Epithelial cell of proximal tubule (primary cell): ENCODE results near the gene C6orf52. TPM values are rescaled to one million over a fixed set of nuclear protein-coding genes. Genes with fewer than 3 reads are reported as not detected.
A peak's percentile ranks its signal among the peaks of the same experiment; 100 is the strongest.

Experiments
- DNase-seq: peaks from one replicate; pipeline ENCODE4 v3.0.0-alpha.2; 2011; ENCODE audit warnings: low read depth
- H3K4me3 ChIP-seq: 2 replicates; pipeline ENCODE4 v1.5.1; 2011; ENCODE audit warnings: low read depth, mild to moderate bottlenecking, low read length
- CTCF ChIP-seq: conservative IDR thresholded peaks from 2 replicates; pipeline ENCODE4 v1.5.1; 2012; ENCODE audit warnings: low read depth, mild to moderate bottlenecking, low read length
- total RNA-seq: library from RNA; depleted of rRNA; stranded (reverse); fragments of >200 nt; gene quantifications from 2 replicates; pipeline ENCODE4 v1.2.3, GENCODE V29; 2015

C6orf52 gene
- total RNA-seq, 1 donor from 2014 or later = 2.5 TPM

DNA sequence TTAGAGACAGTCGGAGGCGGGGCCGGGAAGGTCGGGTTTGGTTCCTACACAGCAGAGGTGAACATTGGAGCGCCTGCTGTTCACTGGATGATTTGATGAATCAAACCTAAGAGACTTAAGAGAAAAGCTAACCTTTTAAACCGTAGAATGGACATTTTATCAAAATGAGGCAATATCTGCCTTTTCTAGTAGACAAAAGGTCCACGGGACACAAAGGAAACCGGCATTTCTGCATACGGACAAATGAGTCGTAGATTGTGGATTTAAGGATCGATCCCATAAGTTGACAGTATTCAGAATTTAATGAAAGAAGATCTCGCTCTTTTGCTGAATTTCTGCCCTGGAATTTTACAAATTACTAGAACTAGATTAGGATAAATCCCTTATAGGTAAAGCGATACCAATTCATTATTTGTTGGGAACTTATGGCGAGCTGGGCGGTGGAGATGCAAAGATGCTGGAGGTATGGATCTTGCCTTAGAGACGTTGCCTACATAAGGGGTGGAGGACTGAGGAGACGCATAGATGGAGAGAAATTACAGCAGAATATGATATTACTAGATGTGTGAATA is 756 bp upstream of the C6orf52 start:
- DNase-seq = no peak
- H3K4me3 ChIP-seq = peak overlapping the region; percentile 90
- no peak for TF ChIP-seq CTCF

DNA sequence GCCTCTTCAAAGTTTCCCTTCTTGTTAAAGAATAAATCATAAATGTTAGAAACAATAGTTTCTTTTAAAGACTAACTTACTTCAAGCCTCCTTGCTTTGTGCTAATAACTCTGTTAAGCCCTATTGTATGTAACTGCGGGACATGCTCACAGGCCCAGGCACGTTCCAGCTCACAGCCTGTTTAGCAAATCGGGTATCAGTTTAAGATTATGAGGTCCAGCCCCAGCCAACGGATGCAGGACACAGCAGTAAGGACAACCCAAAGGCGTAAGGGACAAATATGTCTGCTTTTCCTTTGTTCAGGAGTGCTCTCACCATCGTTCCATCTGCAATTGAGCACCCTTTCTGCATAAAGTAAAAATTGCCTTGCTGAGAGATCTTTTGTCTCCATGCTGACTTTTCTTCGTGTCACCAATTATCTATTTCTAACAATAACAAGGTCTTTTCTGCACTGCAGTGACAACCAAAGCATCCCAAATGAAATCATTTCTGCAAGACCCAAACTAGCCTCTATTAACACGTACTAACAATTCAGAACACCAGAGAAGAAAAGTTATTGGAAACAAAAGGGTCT is 1.4 kb downstream of the C6orf52 start:
- peak overlapping the region; percentile 90 for H3K4me3 ChIP-seq
- no peak for TF ChIP-seq CTCF
- no peak for DNase-seq

GRCh38 chr6:10690651-10691445 is 3.6 kb downstream of the C6orf52 start:
- DNase-seq = no peak
- no peak overlapping the region for H3K4me3 ChIP-seq
- TF ChIP-seq CTCF = no peak

DNA sequence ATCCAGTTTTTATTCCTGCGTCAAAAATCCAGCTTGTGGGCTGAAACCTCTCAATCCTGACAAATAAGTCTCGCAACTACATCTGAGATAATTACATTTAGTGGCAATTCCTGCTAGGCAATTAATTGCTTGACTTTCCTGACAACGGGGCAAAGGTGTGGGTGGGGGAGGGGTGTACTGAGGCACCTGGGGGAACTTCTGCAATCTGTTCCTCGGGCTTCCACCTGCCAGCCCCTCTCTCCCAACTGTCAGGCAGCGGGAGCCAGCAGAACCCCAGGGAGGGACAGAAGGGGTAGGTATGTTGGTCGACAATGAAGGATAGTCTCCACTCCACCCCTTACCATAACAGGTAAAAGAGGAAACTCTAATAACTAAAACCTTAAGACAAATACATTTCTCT is 6.8 kb downstream of the C6orf52 start:
- DNase-seq = no peak
- no peak for TF ChIP-seq CTCF
- no peak overlapping the region for H3K4me3 ChIP-seq

DNA sequence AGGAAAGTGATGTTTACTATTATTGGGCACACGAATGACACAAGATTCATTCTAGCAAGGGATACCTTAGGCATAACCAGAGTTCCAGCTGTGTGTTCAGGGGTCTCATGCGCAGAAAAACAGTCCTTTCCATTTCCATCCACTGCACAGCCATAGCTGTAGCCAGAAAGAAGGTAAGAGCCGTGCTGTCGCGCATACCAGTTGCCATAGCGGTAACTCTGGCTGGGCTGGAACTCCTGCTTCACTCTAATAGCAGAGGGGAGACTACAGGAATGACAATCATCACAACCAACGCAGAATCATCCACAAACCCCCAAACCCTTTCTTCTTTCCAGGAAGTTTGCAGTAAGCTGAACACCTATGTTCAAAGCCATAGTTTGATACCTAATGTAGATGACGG is 7.5 kb downstream of the C6orf52 start:
- DNase-seq = no peak
- no peak overlapping the region for H3K4me3 ChIP-seq
- TF ChIP-seq CTCF = no peak

DNA sequence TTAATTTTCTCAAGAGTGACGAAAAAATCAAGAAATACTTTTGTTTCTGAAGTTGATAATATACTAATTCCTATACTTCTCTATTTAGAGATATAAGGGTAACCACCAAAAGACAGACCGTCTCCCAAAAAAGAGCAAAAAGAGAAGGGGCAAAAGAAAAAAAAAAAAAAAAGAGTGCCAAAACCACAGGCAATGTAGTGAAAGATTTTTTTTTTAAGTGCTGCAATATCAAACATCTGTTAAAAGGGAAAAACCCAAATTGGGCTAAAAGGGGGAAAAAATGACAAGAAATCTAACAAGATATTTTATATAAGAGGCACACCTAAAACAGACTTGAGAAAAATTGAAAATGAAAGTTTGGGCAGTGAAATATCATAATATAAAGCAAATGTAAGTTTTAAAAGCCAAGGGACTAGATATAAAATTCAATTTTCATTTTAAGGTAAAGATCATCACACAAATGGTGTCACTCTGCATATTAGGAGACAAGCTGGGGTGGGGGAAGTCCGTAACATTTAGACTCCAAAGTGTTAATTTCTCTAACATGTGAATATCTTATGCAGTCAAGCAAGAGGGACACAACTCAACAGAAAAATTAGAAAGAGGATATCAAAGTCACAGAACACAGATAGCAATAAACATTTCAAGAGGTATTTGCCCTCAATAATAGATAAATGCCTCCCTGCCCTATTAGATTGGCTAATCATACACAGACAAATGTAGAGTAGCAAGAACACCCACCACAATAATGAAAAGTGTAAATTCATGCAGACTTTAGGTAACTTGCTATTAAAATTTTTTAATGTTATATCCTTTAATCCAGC is 9.1 kb downstream of the C6orf52 start:
- no peak for TF ChIP-seq CTCF
- DNase-seq = no peak
- no peak overlapping the region for H3K4me3 ChIP-seq
